SK-N-SH treated with all-trans-retinoic acid at 6 μM for 48 hours (cell line): ENCODE measurements around the gene EML6.
A peak's percentile ranks its signal among the peaks of the same experiment; 100 is the strongest.

ENCODE experiments used
- ATAC-seq: fragments of 200-7000 bp; cut with Tn5 transposase; 3 replicates; pipeline ENCODE4 v1.9.1; 2020; ENCODE audit warnings: mild to moderate bottlenecking, moderate library complexity
- ARNTL ChIP-seq: fragments of 450-650 bp; formaldehyde crosslinking; IDR thresholded peaks from 2 replicates; pipeline ENCODE4 v1.5.0; 2020; ENCODE audit warnings: low read depth, mild to moderate bottlenecking, moderate library complexity, borderline replicate concordance
- BACH2 ChIP-seq: fragments of 250-450 bp; sonication (Bioruptor Pico); IDR thresholded peaks from 2 replicates; pipeline ENCODE4 v1.9.0; 2021; ENCODE audit warnings: mild to moderate bottlenecking, borderline replicate concordance
- CSDC2 ChIP-seq: fragments of 250-450 bp; sonication (Bioruptor Pico); IDR thresholded peaks from 2 replicates; pipeline ENCODE4 v1.5.0; 2020; ENCODE audit warnings: mild to moderate bottlenecking, moderate library complexity
- GLIS3 ChIP-seq: fragments of 250-450 bp; sonication (Bioruptor Pico); IDR thresholded peaks from 2 replicates; pipeline ENCODE4 v1.5.0; 2020; ENCODE audit warnings: mild to moderate bottlenecking, moderate library complexity
- ISL1 ChIP-seq: fragments of 250-450 bp; sonication (Bioruptor Pico); IDR thresholded peaks from 2 replicates; pipeline ENCODE4 v2.1.2; 2022; ENCODE audit warnings: mild to moderate bottlenecking, moderate library complexity
- OSR1 ChIP-seq: fragments of 250-450 bp; sonication (Bioruptor Pico); IDR thresholded peaks from 2 replicates; pipeline ENCODE4 v1.8.0; 2022; ENCODE audit warnings: moderate library complexity, mild to moderate bottlenecking, inconsistent platforms
- RARB ChIP-seq: fragments of 250-450 bp; sonication (Bioruptor Pico); IDR thresholded peaks from 2 replicates; pipeline ENCODE4 v1.8.0; 2021; ENCODE audit warnings: mild to moderate bottlenecking, moderate library complexity
- SNAI2 ChIP-seq: fragments of 250-450 bp; sonication (Bioruptor Pico); IDR thresholded peaks from 2 replicates; pipeline ENCODE4 v1.5.0; 2020; ENCODE audit warnings: mild to moderate bottlenecking, moderate library complexity
- TCF4 ChIP-seq: fragments of 250-450 bp; sonication (Bioruptor Pico); IDR thresholded peaks from 2 replicates; pipeline ENCODE4 v1.8.0; 2021; ENCODE audit warnings: mild to moderate bottlenecking, moderate library complexity, borderline replicate concordance
- TOX ChIP-seq: fragments of 250-450 bp; sonication (Bioruptor Pico); IDR thresholded peaks from 2 replicates; pipeline ENCODE4 v1.8.0; 2021; ENCODE audit warnings: mild to moderate bottlenecking, moderate library complexity, borderline replicate concordance
- ZC3H10 ChIP-seq: fragments of 250-450 bp; sonication (Bioruptor Pico); IDR thresholded peaks from 2 replicates; pipeline ENCODE4 v1.5.1; 2021; ENCODE audit warnings: mild to moderate bottlenecking, moderate library complexity
- ZFP3 ChIP-seq: fragments of 250-450 bp; sonication (Bioruptor Pico); IDR thresholded peaks from 2 replicates; pipeline ENCODE4 v1.5.0; 2020; ENCODE audit warnings: mild to moderate bottlenecking, moderate library complexity
- ZFP30 ChIP-seq: fragments of 450-650 bp; formaldehyde crosslinking; IDR thresholded peaks from 2 replicates; pipeline ENCODE4 v1.5.0; 2022; ENCODE audit warnings: mild to moderate bottlenecking, moderate library complexity
- ZNF70 ChIP-seq: fragments of 450-650 bp; formaldehyde crosslinking; IDR thresholded peaks from 2 replicates; pipeline ENCODE4 v1.5.0; 2020; ENCODE audit warnings: mild to moderate bottlenecking, moderate library complexity
- ZNF8 ChIP-seq: fragments of 450-650 bp; formaldehyde crosslinking; IDR thresholded peaks from 2 replicates; pipeline ENCODE4 v1.5.0; 2020; ENCODE audit warnings: mild to moderate bottlenecking, moderate library complexity
- TF ChIP-seq, protein P1 (sequence below): fragments of 250-450 bp; sonication (Bioruptor Pico); IDR thresholded peaks from 2 replicates; pipeline ENCODE4 v1.8.0; 2021; ENCODE audit warnings: low read depth, mild to moderate bottlenecking, moderate library complexity, borderline replicate concordance
- TF ChIP-seq, protein P2 (sequence below): fragments of 250-450 bp; sonication (Bioruptor Pico); IDR thresholded peaks from 2 replicates; pipeline ENCODE4 v1.5.1; 2020; ENCODE audit warnings: low read depth, mild to moderate bottlenecking, moderate library complexity
- TF ChIP-seq, protein P3 (sequence below): fragments of 250-450 bp; sonication (Bioruptor Pico); IDR thresholded peaks from 2 replicates; pipeline ENCODE4 v1.5.0; 2020; ENCODE audit warnings: mild to moderate bottlenecking, moderate library complexity
- TF ChIP-seq, protein P4 (sequence below): fragments of 250-450 bp; sonication (Bioruptor Pico); IDR thresholded peaks from 2 replicates; pipeline ENCODE4 v1.8.0; 2020; ENCODE audit warnings: mild to moderate bottlenecking, moderate library complexity, borderline replicate concordance
- TF ChIP-seq, protein P5 (sequence below): fragments of 250-450 bp; sonication (Bioruptor Pico); IDR thresholded peaks from 2 replicates; pipeline ENCODE4 v1.5.1; 2021; ENCODE audit warnings: mild to moderate bottlenecking, moderate library complexity

EML6 gene

DNA sequence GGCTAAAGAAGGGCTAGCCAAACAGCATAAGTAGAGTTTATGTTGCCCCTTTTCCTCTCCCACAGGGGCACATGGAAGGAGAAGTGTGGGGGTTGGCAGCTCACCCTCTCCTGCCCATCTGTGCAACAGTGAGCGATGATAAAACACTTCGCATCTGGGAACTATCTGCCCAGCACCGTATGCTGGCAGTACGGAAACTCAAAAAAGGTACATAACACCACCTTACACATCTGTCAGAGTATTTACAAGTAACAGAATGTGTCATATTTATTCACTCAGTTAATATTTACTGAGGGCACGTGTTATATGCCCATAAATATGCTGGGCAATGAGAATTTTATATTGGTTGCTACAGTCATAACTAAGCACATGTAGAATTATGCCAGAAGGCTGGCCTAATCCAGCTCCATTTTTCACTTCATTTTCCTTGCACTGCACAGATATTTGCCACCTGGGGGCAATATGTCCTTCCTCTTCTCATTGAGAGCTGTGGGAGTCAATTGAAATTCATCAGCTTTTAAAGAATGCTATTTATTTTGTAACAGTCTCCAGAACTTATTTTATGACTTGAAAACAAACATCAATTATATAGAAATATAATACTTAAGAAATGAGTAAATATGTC lies 176.2 kb downstream of the EML6 start:
- ATAC-seq: peak; percentile 65

DNA sequence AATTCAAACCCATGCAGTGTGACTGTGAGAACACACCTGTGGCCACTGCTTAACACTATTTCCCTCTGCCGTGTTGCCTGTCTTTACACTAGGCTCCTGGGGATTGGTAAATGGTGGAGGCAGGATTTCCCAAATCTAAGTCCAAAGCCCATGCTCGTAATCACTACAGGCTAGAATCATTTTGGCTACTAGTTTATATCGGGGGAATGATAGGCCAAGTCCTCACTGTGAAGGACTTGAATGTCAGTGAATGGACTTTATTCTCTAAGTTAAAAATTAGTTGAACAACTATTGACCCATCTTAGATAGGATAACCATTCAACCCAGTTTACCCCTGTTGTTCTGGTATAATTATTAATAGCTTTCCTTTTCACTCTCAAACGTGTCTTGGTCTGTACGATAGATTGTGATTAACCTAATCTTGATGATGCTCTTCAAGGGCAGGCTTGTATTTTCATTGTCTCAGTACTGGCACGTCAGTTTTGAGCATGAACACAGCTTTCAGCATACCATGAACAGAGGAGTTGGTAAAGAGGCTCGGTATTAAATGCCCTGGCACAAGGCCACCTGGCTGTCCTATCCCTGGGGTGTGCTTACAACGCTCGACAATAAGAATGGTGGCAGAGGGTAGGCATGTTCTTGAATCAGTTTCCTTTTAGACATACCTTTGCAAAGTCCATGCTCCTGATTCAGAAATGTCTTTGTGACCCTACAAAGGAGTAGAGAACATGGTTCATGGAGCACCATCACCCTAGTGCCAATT lies 177.9 kb downstream of the EML6 start:
- no peak for ATAC-seq
- no peak for TF ChIP-seq BACH2 (CRISPR knock-in tag)
- no peak for TF ChIP-seq ZC3H10
- TF ChIP-seq OSR1 (CRISPR knock-in tag): no peak
- TF ChIP-seq, protein P1, sequence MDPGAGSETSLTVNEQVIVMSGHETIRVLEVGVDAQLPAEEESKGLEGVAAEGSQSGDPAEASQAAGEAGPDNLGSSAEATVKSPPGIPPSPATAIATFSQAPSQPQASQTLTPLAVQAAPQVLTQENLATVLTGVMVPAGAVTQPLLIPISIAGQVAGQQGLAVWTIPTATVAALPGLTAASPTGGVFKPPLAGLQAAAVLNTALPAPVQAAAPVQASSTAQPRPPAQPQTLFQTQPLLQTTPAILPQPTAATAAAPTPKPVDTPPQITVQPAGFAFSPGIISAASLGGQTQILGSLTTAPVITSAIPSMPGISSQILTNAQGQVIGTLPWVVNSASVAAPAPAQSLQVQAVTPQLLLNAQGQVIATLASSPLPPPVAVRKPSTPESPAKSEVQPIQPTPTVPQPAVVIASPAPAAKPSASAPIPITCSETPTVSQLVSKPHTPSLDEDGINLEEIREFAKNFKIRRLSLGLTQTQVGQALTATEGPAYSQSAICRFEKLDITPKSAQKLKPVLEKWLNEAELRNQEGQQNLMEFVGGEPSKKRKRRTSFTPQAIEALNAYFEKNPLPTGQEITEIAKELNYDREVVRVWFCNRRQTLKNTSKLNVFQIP: no peak
- TF ChIP-seq, protein P2, sequence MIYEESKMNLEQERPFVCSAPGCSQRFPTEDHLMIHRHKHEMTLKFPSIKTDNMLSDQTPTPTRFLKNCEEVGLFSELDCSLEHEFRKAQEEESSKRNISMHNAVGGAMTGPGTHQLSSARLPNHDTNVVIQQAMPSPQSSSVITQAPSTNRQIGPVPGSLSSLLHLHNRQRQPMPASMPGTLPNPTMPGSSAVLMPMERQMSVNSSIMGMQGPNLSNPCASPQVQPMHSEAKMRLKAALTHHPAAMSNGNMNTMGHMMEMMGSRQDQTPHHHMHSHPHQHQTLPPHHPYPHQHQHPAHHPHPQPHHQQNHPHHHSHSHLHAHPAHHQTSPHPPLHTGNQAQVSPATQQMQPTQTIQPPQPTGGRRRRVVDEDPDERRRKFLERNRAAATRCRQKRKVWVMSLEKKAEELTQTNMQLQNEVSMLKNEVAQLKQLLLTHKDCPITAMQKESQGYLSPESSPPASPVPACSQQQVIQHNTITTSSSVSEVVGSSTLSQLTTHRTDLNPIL: no peak
- TF ChIP-seq ARNTL (CRISPR knock-in tag): no peak
- no peak for TF ChIP-seq TOX (CRISPR knock-in tag)
- TF ChIP-seq, protein P3, sequence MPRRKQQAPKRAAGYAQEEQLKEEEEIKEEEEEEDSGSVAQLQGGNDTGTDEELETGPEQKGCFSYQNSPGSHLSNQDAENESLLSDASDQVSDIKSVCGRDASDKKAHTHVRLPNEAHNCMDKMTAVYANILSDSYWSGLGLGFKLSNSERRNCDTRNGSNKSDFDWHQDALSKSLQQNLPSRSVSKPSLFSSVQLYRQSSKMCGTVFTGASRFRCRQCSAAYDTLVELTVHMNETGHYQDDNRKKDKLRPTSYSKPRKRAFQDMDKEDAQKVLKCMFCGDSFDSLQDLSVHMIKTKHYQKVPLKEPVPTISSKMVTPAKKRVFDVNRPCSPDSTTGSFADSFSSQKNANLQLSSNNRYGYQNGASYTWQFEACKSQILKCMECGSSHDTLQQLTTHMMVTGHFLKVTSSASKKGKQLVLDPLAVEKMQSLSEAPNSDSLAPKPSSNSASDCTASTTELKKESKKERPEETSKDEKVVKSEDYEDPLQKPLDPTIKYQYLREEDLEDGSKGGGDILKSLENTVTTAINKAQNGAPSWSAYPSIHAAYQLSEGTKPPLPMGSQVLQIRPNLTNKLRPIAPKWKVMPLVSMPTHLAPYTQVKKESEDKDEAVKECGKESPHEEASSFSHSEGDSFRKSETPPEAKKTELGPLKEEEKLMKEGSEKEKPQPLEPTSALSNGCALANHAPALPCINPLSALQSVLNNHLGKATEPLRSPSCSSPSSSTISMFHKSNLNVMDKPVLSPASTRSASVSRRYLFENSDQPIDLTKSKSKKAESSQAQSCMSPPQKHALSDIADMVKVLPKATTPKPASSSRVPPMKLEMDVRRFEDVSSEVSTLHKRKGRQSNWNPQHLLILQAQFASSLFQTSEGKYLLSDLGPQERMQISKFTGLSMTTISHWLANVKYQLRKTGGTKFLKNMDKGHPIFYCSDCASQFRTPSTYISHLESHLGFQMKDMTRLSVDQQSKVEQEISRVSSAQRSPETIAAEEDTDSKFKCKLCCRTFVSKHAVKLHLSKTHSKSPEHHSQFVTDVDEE (CRISPR knock-in tag): no peak
- no peak for TF ChIP-seq ZNF70 (CRISPR knock-in tag)

More for the DNA sequence above, 176.2 kb downstream of the EML6 start:
- TF ChIP-seq, protein P4, sequence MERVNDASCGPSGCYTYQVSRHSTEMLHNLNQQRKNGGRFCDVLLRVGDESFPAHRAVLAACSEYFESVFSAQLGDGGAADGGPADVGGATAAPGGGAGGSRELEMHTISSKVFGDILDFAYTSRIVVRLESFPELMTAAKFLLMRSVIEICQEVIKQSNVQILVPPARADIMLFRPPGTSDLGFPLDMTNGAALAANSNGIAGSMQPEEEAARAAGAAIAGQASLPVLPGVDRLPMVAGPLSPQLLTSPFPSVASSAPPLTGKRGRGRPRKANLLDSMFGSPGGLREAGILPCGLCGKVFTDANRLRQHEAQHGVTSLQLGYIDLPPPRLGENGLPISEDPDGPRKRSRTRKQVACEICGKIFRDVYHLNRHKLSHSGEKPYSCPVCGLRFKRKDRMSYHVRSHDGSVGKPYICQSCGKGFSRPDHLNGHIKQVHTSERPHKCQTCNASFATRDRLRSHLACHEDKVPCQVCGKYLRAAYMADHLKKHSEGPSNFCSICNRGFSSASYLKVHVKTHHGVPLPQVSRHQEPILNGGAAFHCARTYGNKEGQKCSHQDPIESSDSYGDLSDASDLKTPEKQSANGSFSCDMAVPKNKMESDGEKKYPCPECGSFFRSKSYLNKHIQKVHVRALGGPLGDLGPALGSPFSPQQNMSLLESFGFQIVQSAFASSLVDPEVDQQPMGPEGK (CRISPR knock-in tag): no peak
- no peak for TF ChIP-seq ZNF8 (CRISPR knock-in tag)
- no peak for TF ChIP-seq OSR1 (CRISPR knock-in tag)
- no peak for TF ChIP-seq ZC3H10
- TF ChIP-seq ZNF70 (CRISPR knock-in tag): no peak
- TF ChIP-seq ISL1 (CRISPR knock-in tag): no peak
- no peak for TF ChIP-seq ARNTL (CRISPR knock-in tag)
- TF ChIP-seq BACH2 (CRISPR knock-in tag): no peak

DNA sequence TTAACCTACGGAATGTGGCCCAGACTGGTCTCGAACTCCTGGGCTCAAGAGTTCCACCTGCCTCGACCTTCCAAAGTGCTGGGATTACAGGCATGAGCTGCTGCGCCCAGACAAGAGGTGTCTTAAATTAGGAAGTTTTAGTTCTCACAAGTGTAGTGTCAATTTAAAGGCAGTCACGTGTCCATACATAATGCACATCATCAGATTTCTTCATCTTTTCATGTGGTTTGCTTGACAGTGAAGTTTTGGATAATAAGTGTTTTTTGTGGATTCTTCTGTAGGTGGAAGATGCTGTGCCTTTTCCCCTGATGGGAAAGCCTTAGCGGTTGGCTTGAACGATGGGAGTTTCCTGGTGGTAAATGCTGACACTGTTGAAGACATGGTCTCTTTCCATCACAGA lies 179.3 kb downstream of the EML6 start:
- ATAC-seq: no peak
- TF ChIP-seq BACH2 (CRISPR knock-in tag) (no peak), SNAI2 (CRISPR knock-in tag) (no peak), CSDC2 (CRISPR knock-in tag) (no peak), TCF4 (CRISPR knock-in tag) (no peak), GLIS3 (no peak), RARB (CRISPR knock-in tag) (no peak), ZFP30 (no peak), ZFP3 (CRISPR knock-in tag) (no peak), OSR1 (CRISPR knock-in tag) (no peak), ARNTL (CRISPR knock-in tag) (no peak)
- TF ChIP-seq, protein P5, sequence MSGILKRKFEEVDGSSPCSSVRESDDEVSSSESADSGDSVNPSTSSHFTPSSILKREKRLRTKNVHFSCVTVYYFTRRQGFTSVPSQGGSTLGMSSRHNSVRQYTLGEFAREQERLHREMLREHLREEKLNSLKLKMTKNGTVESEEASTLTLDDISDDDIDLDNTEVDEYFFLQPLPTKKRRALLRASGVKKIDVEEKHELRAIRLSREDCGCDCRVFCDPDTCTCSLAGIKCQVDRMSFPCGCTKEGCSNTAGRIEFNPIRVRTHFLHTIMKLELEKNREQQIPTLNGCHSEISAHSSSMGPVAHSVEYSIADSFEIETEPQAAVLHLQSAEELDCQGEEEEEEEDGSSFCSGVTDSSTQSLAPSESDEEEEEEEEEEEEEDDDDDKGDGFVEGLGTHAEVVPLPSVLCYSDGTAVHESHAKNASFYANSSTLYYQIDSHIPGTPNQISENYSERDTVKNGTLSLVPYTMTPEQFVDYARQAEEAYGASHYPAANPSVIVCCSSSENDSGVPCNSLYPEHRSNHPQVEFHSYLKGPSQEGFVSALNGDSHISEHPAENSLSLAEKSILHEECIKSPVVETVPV (CRISPR knock-in tag): no peak
- TF ChIP-seq, protein P2: no peak
- TF ChIP-seq, protein P3 (CRISPR knock-in tag): no peak
- TF ChIP-seq, protein P4 (CRISPR knock-in tag): no peak
